ENCODE data around the gene SGF29.
"Not testable (repeated sequence)": the region's sequence is repeated elsewhere in the genome, so short reads cannot be mapped to it uniquely, and the experiment has no call there.

SGF29 gene

GRCh38 chr16:28569021-28569420, 15.3 kb downstream of the SGF29 start:
- DNase-seq = no peak

GRCh38 chr16:28569968-28570752, 16.4 kb downstream of the SGF29 start:
- no peak for DNase-seq

GRCh38 chr16:28572696-28573510, 19.2 kb downstream of the SGF29 start:
- DNase-seq = no peak

GRCh38 chr16:28573738-28574718, 20.3 kb downstream of the SGF29 start:
- no peak for DNase-seq

GRCh38 chr16:28574925-28575324, 21.2 kb downstream of the SGF29 start:
- no peak for DNase-seq

GRCh38 chr16:28575446-28576109, 21.9 kb downstream of the SGF29 start:
- no peak for DNase-seq

GRCh38 chr16:28580726-28581315, 27.1 kb downstream of the SGF29 start:
- DNase-seq = no peak

- DNase-seq = no peak
Measured at GRCh38 chr16:28585674-28586073, 32.0 kb downstream of the SGF29 start.

- no peak for DNase-seq
Measured at GRCh38 chr16:28586466-28586865, 32.7 kb downstream of the SGF29 start.

GRCh38 chr16:28587386-28587785, 33.7 kb downstream of the SGF29 start:
- DNase-seq = no peak

- DNase-seq = no peak
Measured at GRCh38 chr16:28589069-28589468, 35.3 kb downstream of the SGF29 start.

GRCh38 chr16:28589930-28590329, 36.2 kb downstream of the SGF29 start:
- DNase-seq = no peak

GRCh38 chr16:28590384-28591340, 36.9 kb downstream of the SGF29 start:
- no peak for DNase-seq

GRCh38 chr16:28591355-28591754, 37.6 kb downstream of the SGF29 start:
- no peak for DNase-seq

- DNase-seq = no peak
Measured at GRCh38 chr16:28592511-28592910, 38.8 kb downstream of the SGF29 start.

GRCh38 chr16:28592979-28593553, 39.3 kb downstream of the SGF29 start:
- DNase-seq = no peak

- not testable (repeated sequence) for DNase-seq
Measured at GRCh38 chr16:28595451-28595850, 41.7 kb downstream of the SGF29 start.

- DNase-seq = no peak
Measured at GRCh38 chr16:28596115-28596630, 42.5 kb downstream of the SGF29 start.

- no peak for DNase-seq
Measured at GRCh38 chr16:28596840-28597691, 43.3 kb downstream of the SGF29 start, which contains the start of gene SULT1A2. TSS of gene SULT1A2 (minus strand) at chr16:28597050. CDS start at chr16:28595930, 1,120 bp downstream.

Measured in midbrain (tissue), 1 donor.